GM18505 (cell line): ENCODE results near the gene EML4.

Experiments used
- ATAC-seq: cut with Tn5 transposase; IDR thresholded peaks from one replicate; pipeline ENCODE4 v1.9.1; 2021; ENCODE audit not compliant: unreplicated experiment
- POLR2A ChIP-seq: IDR thresholded peaks from 4 replicates; pipeline ENCODE4 v1.6.1; 2011; ENCODE audit warnings: borderline replicate concordance; ENCODE audit not compliant: insufficient read depth, insufficient read length; ENCODE audit errors: extremely low read depth

The EML4 gene

DNA sequence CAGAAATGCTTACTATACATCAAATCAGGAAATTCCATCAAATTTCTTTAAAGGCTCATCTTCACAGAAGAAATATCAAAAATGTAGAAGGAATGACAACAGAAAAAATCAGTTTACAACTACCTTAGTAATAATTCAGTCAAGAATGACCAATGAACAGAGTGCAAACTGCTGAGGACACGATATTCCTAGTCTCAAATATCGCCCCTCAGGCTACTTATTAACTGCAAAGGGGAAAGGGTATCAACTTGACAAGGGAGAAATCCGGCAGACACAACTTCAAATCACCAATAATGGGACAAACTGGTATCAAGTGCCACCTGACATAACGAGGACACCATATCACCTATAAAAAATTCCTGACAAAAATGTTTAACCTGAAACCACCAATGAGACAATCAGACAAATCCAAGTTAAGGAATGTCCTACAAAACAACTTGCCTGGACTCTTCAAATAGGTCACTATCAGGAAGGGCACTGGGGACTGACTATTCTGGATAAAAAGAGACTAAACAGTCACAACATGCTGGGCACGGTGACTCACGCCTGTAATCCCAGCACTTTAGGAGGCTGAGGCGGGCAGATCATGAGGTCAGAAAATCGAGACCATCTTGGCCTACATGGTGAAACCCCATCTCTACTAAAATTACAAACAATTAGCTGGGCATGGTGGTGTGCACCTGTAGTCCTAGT is 179.1 kb downstream of the EML4 start:
- ATAC-seq = no peak
- TF ChIP-seq POLR2A = no peak

DNA sequence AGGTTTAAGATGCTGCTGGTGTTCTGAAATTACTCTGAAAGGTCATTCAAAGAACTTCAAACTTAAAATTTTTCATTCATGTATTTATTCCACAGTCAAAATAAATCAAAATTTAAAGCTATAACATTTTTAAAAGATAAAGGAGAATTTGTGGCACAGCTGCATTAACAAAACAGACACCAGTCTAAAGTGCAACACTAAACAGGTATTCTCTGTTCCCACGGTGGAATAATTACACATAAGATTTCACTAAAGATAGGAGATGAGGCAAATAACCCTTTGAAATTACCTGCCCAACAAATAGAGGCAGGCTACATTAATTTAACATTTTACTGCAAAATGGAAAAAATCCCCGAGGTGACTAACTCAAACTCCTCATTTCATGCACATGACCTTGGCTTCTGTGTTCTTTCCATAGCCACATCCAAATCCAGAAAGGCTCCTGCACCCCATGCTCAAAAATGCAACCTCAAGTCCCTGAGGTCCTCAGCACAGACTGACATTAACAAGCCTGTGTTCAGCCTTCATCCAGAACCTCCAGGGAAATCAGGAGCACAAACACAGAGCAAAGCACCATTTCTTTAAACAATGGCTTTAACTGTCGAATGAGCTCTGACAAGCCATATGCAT is 181.4 kb downstream of the EML4 start:
- no peak for ATAC-seq
- no peak for TF ChIP-seq POLR2A

DNA sequence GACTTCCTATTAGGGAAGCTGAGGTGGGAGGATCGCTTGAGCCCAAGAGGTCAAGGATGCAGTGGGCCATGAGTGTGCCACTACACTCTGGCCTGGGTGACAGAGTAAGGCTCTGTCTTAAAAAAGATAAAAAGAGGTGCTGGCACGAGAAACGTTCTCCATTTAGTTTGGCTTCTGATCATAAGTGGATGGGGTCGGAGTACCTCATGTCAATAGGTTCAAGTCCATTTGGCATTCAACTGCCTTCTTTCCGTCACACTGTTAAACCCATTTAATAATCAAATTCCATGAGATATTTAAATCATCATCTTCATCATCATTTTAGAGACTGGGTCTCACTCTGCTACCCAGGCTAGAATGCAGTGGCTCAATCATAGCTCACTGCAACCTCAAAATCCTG is 182.7 kb downstream of the EML4 start:
- no peak for ATAC-seq
- no peak for TF ChIP-seq POLR2A

DNA sequence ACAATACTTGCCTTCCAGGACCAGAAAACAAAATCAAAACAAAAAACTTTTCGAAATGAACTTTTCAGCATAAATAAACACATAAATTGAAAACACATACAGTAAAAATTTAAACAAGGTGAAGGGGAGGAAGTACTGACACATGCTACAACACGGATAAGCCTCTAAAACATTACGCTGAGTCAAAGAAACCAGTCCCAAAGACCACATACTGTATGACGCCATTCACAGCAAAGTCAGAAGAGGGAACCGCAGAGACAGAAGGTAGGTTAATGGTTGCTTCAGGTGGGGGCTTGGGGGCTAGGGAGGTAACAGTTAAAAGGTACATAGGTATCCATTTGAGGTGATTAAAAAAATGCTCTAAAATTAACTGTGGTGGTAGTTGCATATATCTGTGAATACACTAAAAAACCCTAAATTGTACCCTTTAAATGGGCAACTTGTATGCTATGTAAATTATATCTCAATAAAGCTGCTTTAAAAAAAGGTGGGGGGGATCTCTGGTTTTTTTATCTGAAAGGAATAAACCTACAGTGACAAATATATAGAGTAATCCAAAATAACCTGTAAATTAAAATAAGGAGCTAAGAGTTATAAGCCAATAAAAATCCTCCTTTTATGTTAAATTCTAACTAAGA is 184.8 kb downstream of the EML4 start:
- no peak for ATAC-seq
- no peak for TF ChIP-seq POLR2A

DNA sequence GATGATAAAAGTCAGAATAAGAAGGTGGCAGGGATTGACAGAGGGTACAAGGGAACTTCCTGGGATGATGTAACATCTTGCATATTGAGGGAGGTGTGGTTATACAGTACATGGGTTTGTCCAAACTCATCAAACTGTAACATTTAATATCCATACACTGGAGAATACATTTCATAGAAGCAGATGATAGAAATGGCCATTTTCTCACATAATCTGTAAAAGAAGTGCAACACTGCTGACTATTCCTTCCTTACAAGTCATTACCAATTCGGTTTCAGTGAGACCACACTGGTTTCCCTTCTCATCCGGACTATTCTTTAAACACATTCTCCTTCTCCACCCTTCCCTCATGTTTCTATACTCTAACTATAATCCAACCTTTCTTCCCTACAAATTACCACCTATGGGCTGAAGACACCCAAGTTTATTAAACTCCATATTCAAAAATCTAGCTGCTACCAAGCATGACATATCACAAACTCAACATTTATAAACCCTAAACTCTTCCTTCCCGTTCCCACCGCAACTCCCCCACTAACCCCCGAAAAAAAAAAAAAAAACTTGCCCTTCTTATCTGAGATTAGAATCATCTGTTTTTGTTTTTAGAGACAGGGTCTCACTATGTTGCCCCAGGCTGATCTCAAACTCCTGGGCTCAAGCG is 190.3 kb downstream of the EML4 start:
- ATAC-seq = no peak
- no peak for TF ChIP-seq POLR2A

DNA sequence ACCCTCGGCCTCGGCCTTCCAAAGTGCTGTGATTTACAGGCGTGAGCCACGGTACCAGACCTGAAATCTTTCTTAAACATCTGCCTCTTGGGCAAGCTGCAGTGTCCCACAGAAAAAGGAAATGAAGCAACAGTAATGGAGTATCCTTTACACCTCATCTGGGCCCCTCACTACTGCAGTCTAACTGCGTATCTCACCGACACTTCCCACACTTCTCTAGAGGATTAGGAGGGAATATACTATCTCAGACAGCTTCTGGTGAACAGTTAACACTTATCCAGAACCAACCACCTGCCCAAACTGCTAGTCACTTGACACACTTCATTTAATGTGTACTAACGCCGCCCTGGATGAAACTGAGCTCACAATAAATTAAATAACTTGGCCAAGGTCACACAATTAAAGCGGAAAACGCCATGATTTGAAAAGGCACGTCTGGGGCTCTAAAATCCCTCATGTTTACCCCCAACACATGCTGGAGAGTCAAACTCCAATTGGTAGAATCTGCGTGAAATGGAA is 190.9 kb downstream of the EML4 start:
- ATAC-seq = no peak
- TF ChIP-seq POLR2A = no peak

DNA sequence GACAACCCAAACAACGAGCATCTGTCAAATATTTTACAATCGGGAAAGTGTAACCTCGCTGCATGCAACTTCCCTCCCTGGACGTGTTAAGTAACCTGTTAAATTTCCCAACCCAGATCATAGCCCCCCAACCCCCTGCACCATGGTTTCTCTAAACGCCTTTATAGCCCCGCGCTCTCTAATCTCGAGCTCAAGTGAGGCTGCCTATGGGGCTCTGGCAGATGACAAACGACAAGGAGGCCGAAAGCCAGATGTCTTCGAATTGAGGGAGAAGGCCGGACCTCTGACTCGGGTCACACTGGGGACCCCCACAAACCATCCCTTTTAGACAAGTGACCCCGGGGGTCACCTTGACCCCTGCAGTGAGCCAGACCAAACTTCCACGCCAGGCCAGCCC is 191.3 kb downstream of the EML4 start:
- no peak for TF ChIP-seq POLR2A

DNA sequence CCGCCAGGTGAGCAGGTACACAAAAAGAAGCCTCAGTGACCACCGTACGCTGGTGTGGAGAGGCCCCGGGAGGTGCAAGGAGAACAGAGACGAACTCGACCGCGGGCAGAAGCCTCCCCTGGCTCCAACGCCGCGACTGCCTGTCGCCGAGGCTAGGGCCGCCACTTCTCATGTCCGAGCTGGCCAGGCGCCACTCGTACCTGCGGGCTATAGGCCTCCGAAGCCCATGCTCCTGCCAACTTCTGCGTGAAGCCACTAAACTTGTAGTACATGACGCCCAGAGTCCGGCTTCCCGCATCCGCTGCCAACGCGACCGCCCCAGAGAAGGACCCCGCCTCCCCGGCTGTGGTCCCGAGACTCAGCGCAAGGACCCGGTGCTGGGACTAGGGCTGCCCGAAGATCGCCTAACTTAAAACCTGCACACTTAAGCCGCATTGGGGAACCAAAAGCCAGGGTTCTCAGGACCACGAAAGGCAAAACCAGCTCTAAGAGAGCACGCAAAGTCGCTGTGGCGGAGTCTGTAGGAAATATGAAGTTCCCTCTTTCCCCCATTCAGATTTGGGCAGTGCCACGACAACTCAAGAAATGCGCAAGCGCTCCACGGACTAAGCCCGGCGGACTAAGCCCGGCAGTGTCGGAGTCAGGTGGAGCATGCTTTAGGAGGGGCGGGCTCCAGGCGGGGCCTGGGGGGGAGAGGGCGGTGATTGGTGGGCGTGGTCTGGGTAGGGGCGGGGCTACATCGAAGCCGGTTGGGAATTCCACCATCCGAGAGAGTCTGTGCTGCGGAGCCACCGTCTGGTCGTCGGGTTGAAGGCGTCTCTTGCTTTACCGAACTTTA is 192.0 kb downstream of the EML4 start, which contains the start of gene COX7A2L:
Gene COX7A2L, minus strand, starts transcription at position 328 of the 838 bp plus-strand sequence. Its CDS starts 56 bp downstream, at position 272.
- peak; percentile 91 for ATAC-seq
- peak; percentile 85 for TF ChIP-seq POLR2A

More for the DNA sequence above, 191.3 kb downstream of the EML4 start:
- ATAC-seq = no peak

DNA sequence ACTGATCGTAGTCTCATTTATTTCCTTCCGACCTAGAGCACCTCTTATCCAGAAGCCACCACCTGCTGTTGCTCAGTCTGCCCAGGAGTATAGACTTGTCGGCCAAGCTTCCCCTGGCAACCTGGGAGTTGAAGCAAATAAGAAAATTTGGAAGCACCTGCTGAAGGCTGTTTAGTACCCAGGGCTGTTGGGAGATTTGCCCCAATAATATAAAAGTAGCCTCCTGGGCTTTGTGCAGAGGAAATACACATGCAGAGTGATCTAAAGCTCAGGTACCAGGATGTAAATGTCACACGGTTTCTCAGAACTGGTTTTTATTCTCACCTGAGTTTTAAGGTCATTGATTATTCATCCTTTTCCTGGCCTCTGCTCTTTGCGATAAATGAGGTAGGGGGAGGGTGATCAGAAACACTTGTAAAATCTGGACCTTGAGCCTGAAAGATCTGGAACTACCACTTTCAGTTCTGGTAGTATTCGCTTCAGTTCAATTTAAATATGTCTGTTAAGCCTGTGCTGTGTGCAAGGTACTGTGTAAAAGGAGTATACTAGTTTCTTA is 192.7 kb downstream of the EML4 start:
- TF ChIP-seq POLR2A = no peak
- ATAC-seq = no peak

DNA sequence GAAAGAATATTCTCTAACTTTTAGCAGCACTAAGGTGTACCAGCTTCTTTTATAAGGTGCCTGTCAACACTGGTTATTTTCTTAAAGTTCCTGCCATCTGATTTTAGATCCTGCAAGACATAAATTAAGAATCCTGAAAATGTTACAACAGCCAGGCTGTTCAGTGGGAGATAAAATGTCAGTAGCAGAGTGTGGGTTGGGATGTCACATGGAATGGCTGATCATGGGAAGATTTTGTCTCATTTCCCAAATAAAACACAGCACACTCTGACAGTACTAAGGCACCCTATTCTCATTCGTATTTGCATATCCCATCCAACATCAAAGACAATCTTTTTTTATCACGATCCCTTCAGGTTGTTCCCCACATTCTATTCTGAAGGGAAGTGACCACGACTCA is 194.3 kb downstream of the EML4 start:
- no peak for ATAC-seq
- TF ChIP-seq POLR2A = no peak

DNA sequence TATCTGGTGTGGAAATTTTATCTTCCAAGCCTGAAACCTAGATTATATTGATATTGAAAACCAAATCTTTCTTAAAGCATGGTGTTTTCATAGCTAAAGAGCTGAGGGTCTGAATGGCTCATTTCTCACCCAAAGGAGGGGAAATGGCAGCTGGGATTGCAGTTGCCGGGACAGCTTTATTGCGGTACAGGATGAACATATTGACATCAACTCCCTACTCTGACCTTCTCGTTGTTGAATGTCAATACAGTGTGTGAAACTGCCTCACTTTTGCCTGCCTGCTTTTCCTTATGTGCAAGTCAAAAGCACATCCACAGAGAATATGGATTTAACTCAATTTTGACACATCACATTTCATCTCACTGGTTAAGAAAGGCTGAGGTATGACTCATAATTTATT is 195.5 kb downstream of the EML4 start:
- ATAC-seq = no peak
- no peak for TF ChIP-seq POLR2A

DNA sequence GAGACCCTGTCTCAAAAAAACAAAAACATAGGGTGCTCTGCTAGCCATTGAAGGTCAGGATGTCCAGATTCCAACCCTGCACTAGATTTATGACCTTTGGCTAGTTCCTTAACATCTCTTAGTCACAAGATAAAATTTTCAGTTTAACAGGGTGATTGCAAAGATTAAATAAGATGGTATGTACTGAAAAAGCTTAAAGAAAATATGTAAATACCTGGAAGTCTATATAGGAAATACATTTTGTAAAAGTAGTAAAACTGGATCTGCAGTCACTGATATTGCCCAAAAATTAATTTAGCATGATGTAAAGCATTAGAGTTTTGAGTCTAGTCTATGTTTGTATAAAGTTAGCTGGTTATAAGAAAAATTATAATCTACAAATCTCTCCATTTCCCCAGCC is 197.3 kb downstream of the EML4 start:
- TF ChIP-seq POLR2A = no peak
- no peak for ATAC-seq

DNA sequence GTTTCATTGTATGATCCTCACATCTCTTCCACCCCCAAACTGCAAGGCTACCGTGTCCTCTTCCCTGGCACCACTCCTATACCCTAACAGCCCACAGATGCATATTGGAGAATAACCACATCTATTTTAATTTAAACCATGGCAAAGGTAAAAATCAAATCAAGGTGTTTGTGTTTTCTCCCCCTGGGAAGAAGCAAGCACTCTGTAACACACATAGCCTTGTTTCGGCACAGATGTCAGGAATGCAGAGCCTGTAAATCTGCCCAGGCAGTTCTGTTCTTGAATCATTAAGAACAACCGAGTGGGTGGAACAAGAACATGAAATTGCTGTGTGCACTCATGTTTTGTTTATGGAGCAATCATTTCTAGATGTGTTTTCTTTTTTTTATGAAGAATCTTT is 198.7 kb downstream of the EML4 start:
- no peak for TF ChIP-seq POLR2A
- no peak for ATAC-seq
